HEK293 (cell line): ENCODE data around the gene CDH2.

Source experiments
- CTCF ChIA-PET: fragments of 350-600 bp; formaldehyde crosslinking; extraction: SDS; loops from one replicate; lab custom pipeline; 2021; ENCODE audit warnings: antibody characterized with exemption; lab: Yijun Ruan, JAX
- POLR2A ChIA-PET: fragments of 300-600 bp; formaldehyde crosslinking; extraction: SDS; loops from one replicate; lab custom pipeline; 2020; ENCODE audit warnings: antibody characterized with exemption, inconsistent platforms; lab: Yijun Ruan, JAX
- H3K27ac ChIP-seq: fragments of 200-500 bp; sonication (Bioruptor generic); 2 replicates; pipeline ENCODE4 v1.5.1; 2014; ENCODE audit warnings: low read depth, low read length, control low read depth, inconsistent platforms; ENCODE audit errors: extremely low read depth
- H3K36me3 ChIP-seq, 2 experiments: fragments of 200-500 bp in 1 of 2; sonication (Bioruptor generic) in 1 of 2; 1 replicate in 1 of 2; 2 replicates in 1 of 2; pipeline ENCODE4 v1.5.1; 2014 to 2017; ENCODE audit warnings: inconsistent platforms in 2 of 2, low read length in 2 of 2; ENCODE audit not compliant: control insufficient read depth in 2 of 2, insufficient read depth in 1 of 2
- H3K4me1 ChIP-seq: fragments of 200-500 bp; sonication (Bioruptor generic); 2 replicates; pipeline ENCODE4 v1.5.1; 2014; ENCODE audit warnings: mild to moderate bottlenecking, low read length, inconsistent platforms; ENCODE audit not compliant: control insufficient read depth, insufficient read depth
- H3K4me3 ChIP-seq: 2 replicates; pipeline ENCODE4 v1.5.1; 2011; ENCODE audit warnings: low read depth, mild to moderate bottlenecking, control low read depth, low read length, moderate library complexity
- H3K9me3 ChIP-seq: fragments of 200-500 bp; sonication (Bioruptor generic); 2 replicates; pipeline ENCODE4 v1.5.1; 2014; ENCODE audit warnings: low read depth, low read length, inconsistent platforms; ENCODE audit not compliant: control insufficient read depth, insufficient read depth
- GLI4 ChIP-seq: fragments of 450-650 bp; formaldehyde crosslinking; IDR thresholded peaks from 2 replicates; pipeline ENCODE4 v1.5.1; 2016; ENCODE audit warnings: missing biosample characterization, missing genetic modification characterization
- KLF1 ChIP-seq: fragments of 450-650 bp; formaldehyde crosslinking; IDR thresholded peaks from 2 replicates; pipeline ENCODE4 v1.5.1; 2016; ENCODE audit warnings: missing biosample characterization, missing genetic modification characterization
- MYNN ChIP-seq: fragments of 450-650 bp; formaldehyde crosslinking; IDR thresholded peaks from 2 replicates; pipeline ENCODE4 v1.5.1; 2016; ENCODE audit warnings: missing biosample characterization, missing genetic modification characterization, borderline replicate concordance
- OSR2 ChIP-seq: fragments of 450-650 bp; formaldehyde crosslinking; IDR thresholded peaks from 2 replicates; pipeline ENCODE4 v1.5.1; 2016; ENCODE audit warnings: missing biosample characterization, missing genetic modification characterization
- SP2 ChIP-seq: fragments of 450-650 bp; formaldehyde crosslinking; IDR thresholded peaks from 2 replicates; pipeline ENCODE4 v1.5.1; 2016; ENCODE audit warnings: missing biosample characterization, missing genetic modification characterization
- ZNF121 ChIP-seq: fragments of 450-650 bp; formaldehyde crosslinking; IDR thresholded peaks from 2 replicates; pipeline ENCODE4 v1.5.1; 2016; ENCODE audit warnings: missing biosample characterization, missing genetic modification characterization
- ZNF239 ChIP-seq: fragments of 450-650 bp; formaldehyde crosslinking; IDR thresholded peaks from 2 replicates; pipeline ENCODE4 v1.5.1; 2016; ENCODE audit warnings: missing biosample characterization, missing genetic modification characterization
- ZNF248 ChIP-seq: fragments of 450-650 bp; formaldehyde crosslinking; IDR thresholded peaks from 2 replicates; pipeline ENCODE4 v1.5.1; 2017; ENCODE audit warnings: missing biosample characterization, missing genetic modification characterization
- ZNF501 ChIP-seq: fragments of 450-650 bp; formaldehyde crosslinking; IDR thresholded peaks from 2 replicates; pipeline ENCODE4 v1.5.1; 2016; ENCODE audit warnings: missing biosample characterization, missing genetic modification characterization
- ZNF549 ChIP-seq: fragments of 450-650 bp; IDR thresholded peaks from 2 replicates; pipeline ENCODE4 v1.5.1; 2018; ENCODE audit warnings: missing biosample characterization, missing genetic modification characterization, mild to moderate bottlenecking, inconsistent platforms, moderate library complexity
- ZNF626 ChIP-seq: fragments of 450-650 bp; sonication (Bioruptor Pico); formaldehyde crosslinking; IDR thresholded peaks from 2 replicates; pipeline ENCODE4 v1.5.1; 2018; ENCODE audit warnings: missing biosample characterization, missing genetic modification characterization, inconsistent platforms
- ZNF658 ChIP-seq: fragments of 450-650 bp; formaldehyde crosslinking; IDR thresholded peaks from 2 replicates; pipeline ENCODE4; 2016; ENCODE audit warnings: missing biosample characterization, missing genetic modification characterization
- ZNF785 ChIP-seq: fragments of 450-650 bp; formaldehyde crosslinking; IDR thresholded peaks from 2 replicates; pipeline ENCODE4 v1.5.1; 2016; ENCODE audit warnings: missing biosample characterization, missing genetic modification characterization
- ZNF830 ChIP-seq: fragments of 450-650 bp; IDR thresholded peaks from 2 replicates; pipeline ENCODE4 v1.5.0; 2018; ENCODE audit warnings: missing biosample characterization, missing genetic modification characterization, low read depth, mild to moderate bottlenecking, moderate library complexity
- ZNF843 ChIP-seq: fragments of 450-650 bp; formaldehyde crosslinking; IDR thresholded peaks from 2 replicates; pipeline ENCODE4 v1.5.1; 2016; ENCODE audit warnings: missing biosample characterization, missing genetic modification characterization
- TF ChIP-seq, protein P1 (sequence below): fragments of 450-650 bp; IDR thresholded peaks from 2 replicates; pipeline ENCODE4 v1.5.1; 2018; ENCODE audit warnings: missing biosample characterization, mild to moderate bottlenecking, missing genetic modification characterization
- TF ChIP-seq, protein P2 (sequence below): fragments of 450-650 bp; formaldehyde crosslinking; IDR thresholded peaks from 2 replicates; pipeline ENCODE4 v1.5.1; 2016; ENCODE audit warnings: missing biosample characterization, missing genetic modification characterization
- TF ChIP-seq, protein P3 (sequence below): fragments of 450-650 bp; formaldehyde crosslinking; IDR thresholded peaks from 2 replicates; pipeline ENCODE4 v1.5.1; 2016; ENCODE audit warnings: missing biosample characterization, missing genetic modification characterization, borderline replicate concordance
- TF ChIP-seq, protein P4 (sequence below): fragments of 450-650 bp; formaldehyde crosslinking; IDR thresholded peaks from 2 replicates; pipeline ENCODE4 v1.5.1; 2017; ENCODE audit warnings: missing biosample characterization, missing genetic modification characterization
- TF ChIP-seq, protein P5 (sequence below): fragments of 450-650 bp; formaldehyde crosslinking; IDR thresholded peaks from 2 replicates; pipeline ENCODE4 v1.5.1; 2016; ENCODE audit warnings: missing biosample characterization, missing genetic modification characterization

Gene CDH2

DNA sequence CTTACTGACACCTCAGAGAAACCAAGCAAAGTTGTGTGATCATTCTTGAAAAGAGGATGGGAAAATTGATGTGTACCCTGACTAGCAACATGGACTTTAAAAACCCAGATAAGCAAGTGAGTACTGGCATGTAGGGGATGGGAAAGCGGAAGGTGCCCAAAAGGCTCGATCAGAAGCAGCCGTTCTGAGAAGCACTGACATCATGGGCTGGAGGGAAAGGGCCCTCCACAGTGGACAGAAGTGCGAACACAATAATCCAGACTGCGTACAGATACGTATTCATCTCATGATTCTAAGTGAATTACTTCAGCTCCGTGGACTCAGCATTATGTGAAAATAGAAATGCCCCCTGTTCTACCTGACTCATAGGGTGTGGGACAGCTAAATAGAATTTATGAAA, 42.2 kb downstream of the CDH2 start (continued):
- TF ChIP-seq ZNF121 (tag by site-specific recombination) (no peak), GLI4 (tag by site-specific recombination) (no peak), ZNF626 (tag by site-specific recombination) (no peak)
- TF ChIP-seq, protein P1, sequence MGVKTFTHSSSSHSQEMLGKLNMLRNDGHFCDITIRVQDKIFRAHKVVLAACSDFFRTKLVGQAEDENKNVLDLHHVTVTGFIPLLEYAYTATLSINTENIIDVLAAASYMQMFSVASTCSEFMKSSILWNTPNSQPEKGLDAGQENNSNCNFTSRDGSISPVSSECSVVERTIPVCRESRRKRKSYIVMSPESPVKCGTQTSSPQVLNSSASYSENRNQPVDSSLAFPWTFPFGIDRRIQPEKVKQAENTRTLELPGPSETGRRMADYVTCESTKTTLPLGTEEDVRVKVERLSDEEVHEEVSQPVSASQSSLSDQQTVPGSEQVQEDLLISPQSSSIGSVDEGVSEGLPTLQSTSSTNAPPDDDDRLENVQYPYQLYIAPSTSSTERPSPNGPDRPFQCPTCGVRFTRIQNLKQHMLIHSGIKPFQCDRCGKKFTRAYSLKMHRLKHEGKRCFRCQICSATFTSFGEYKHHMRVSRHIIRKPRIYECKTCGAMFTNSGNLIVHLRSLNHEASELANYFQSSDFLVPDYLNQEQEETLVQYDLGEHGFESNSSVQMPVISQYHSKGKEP (tag by site-specific recombination): no peak

DNA sequence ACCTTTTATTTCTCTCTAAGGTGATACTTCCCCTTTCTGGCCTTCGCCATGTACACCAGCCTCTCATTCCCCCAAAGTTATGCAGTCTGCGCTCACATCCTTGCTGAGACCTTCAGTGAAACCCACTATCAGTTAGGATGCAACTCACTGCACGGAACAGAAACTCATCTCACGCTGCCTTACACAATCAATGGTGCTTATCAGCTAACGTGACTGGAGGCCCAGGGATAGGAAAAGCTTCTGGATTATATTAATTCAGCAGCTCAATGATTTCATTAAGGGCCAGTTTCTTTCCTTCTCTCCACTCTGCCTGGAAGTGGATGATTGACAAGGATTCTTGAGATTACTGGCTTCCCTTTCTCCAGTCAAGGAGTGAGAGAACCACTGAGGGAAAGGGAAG, 44.8 kb downstream of the CDH2 start:
- POLR2A ChIA-PET: no interaction called here
- TF ChIP-seq ZNF626 (tag by site-specific recombination) (no peak), KLF1 (no peak), ZNF549 (tag by site-specific recombination) (no peak), ZNF658 (tag by site-specific recombination) (no peak), ZNF843 (tag by site-specific recombination) (no peak), ZNF785 (tag by site-specific recombination) (no peak), MYNN (tag by site-specific recombination) (no peak), ZNF239 (tag by site-specific recombination) (no peak), OSR2 (no peak)
- TF ChIP-seq, protein P2, sequence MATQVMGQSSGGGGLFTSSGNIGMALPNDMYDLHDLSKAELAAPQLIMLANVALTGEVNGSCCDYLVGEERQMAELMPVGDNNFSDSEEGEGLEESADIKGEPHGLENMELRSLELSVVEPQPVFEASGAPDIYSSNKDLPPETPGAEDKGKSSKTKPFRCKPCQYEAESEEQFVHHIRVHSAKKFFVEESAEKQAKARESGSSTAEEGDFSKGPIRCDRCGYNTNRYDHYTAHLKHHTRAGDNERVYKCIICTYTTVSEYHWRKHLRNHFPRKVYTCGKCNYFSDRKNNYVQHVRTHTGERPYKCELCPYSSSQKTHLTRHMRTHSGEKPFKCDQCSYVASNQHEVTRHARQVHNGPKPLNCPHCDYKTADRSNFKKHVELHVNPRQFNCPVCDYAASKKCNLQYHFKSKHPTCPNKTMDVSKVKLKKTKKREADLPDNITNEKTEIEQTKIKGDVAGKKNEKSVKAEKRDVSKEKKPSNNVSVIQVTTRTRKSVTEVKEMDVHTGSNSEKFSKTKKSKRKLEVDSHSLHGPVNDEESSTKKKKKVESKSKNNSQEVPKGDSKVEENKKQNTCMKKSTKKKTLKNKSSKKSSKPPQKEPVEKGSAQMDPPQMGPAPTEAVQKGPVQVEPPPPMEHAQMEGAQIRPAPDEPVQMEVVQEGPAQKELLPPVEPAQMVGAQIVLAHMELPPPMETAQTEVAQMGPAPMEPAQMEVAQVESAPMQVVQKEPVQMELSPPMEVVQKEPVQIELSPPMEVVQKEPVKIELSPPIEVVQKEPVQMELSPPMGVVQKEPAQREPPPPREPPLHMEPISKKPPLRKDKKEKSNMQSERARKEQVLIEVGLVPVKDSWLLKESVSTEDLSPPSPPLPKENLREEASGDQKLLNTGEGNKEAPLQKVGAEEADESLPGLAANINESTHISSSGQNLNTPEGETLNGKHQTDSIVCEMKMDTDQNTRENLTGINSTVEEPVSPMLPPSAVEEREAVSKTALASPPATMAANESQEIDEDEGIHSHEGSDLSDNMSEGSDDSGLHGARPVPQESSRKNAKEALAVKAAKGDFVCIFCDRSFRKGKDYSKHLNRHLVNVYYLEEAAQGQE (tag by site-specific recombination): no peak
- TF ChIP-seq, all 188 proteins: peak for 0
- Histone ChIP-seq H3K36me3 (no peaks in the 10 kb centered on the region), H3K9me3 (no peaks in the 10 kb centered on the region), H3K27ac (no peak overlapping the region), H3K4me3 (no peak overlapping the region), H3K4me1 (peaks cover 4% of the 10 kb centered on the region)
- CTCF ChIA-PET: no interaction called here

DNA sequence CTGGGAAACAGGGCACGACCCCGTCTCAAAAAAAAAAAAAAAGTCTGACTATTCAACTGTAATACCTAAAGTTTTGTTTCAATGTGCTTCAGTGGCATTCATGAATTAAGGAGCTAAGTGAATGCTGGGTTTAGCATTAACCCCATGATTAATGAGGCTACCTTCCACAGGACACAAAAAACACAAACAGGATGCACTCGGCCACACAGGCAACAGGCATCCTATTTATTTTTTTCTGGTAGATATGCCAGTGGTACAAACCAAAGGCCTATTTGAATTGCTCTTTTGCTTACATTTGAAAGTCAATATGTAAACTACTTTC, 48.3 kb downstream of the CDH2 start:
- CTCF ChIA-PET: no interaction called here
- H3K27ac ChIP-seq: no peak overlapping the region
- TF ChIP-seq, protein P3, sequence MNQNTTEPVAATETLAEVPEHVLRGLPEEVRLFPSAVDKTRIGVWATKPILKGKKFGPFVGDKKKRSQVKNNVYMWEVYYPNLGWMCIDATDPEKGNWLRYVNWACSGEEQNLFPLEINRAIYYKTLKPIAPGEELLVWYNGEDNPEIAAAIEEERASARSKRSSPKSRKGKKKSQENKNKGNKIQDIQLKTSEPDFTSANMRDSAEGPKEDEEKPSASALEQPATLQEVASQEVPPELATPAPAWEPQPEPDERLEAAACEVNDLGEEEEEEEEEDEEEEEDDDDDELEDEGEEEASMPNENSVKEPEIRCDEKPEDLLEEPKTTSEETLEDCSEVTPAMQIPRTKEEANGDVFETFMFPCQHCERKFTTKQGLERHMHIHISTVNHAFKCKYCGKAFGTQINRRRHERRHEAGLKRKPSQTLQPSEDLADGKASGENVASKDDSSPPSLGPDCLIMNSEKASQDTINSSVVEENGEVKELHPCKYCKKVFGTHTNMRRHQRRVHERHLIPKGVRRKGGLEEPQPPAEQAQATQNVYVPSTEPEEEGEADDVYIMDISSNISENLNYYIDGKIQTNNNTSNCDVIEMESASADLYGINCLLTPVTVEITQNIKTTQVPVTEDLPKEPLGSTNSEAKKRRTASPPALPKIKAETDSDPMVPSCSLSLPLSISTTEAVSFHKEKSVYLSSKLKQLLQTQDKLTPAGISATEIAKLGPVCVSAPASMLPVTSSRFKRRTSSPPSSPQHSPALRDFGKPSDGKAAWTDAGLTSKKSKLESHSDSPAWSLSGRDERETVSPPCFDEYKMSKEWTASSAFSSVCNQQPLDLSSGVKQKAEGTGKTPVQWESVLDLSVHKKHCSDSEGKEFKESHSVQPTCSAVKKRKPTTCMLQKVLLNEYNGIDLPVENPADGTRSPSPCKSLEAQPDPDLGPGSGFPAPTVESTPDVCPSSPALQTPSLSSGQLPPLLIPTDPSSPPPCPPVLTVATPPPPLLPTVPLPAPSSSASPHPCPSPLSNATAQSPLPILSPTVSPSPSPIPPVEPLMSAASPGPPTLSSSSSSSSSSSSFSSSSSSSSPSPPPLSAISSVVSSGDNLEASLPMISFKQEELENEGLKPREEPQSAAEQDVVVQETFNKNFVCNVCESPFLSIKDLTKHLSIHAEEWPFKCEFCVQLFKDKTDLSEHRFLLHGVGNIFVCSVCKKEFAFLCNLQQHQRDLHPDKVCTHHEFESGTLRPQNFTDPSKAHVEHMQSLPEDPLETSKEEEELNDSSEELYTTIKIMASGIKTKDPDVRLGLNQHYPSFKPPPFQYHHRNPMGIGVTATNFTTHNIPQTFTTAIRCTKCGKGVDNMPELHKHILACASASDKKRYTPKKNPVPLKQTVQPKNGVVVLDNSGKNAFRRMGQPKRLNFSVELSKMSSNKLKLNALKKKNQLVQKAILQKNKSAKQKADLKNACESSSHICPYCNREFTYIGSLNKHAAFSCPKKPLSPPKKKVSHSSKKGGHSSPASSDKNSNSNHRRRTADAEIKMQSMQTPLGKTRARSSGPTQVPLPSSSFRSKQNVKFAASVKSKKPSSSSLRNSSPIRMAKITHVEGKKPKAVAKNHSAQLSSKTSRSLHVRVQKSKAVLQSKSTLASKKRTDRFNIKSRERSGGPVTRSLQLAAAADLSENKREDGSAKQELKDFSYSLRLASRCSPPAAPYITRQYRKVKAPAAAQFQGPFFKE: no peak
- TF ChIP-seq GLI4 (tag by site-specific recombination) (no peak), SP2 (tag by site-specific recombination) (no peak), ZNF121 (tag by site-specific recombination) (no peak), ZNF248 (tag by site-specific recombination) (no peak), ZNF501 (tag by site-specific recombination) (no peak), ZNF785 (tag by site-specific recombination) (no peak), ZNF830 (tag by site-specific recombination) (no peak)
- TF ChIP-seq, protein P4, sequence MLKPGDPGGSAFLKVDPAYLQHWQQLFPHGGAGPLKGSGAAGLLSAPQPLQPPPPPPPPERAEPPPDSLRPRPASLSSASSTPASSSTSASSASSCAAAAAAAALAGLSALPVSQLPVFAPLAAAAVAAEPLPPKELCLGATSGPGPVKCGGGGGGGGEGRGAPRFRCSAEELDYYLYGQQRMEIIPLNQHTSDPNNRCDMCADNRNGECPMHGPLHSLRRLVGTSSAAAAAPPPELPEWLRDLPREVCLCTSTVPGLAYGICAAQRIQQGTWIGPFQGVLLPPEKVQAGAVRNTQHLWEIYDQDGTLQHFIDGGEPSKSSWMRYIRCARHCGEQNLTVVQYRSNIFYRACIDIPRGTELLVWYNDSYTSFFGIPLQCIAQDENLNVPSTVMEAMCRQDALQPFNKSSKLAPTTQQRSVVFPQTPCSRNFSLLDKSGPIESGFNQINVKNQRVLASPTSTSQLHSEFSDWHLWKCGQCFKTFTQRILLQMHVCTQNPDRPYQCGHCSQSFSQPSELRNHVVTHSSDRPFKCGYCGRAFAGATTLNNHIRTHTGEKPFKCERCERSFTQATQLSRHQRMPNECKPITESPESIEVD (tag by site-specific recombination): no peak
- TF ChIP-seq, protein P5, sequence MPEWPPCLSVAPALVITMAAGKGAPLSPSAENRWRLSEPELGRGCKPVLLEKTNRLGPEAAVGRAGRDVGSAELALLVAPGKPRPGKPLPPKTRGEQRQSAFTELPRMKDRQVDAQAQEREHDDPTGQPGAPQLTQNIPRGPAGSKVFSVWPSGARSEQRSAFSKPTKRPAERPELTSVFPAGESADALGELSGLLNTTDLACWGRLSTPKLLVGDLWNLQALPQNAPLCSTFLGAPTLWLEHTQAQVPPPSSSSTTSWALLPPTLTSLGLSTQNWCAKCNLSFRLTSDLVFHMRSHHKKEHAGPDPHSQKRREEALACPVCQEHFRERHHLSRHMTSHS (tag by site-specific recombination): no peak

More for the DNA sequence above, 48.3 kb downstream of the CDH2 start:
- POLR2A ChIA-PET: interaction anchor here (0.6 to 0.9 kb wide), 2 partner anchors 49 to 50 kb away, joined by 3 to 7 read pairs; partner anchors contain the start of gene CDH2
- peaks cover 12% of the 10 kb centered on the region for H3K4me1 ChIP-seq
- H3K4me3 ChIP-seq: no peak overlapping the region
- H3K36me3 ChIP-seq: no peaks in the 10 kb centered on the region
- H3K9me3 ChIP-seq: no peaks in the 10 kb centered on the region
